Endothelial cell (in vitro differentiated cells): ENCODE results near the gene ZBED4. TPM values are rescaled to one million over a fixed set of nuclear protein-coding genes. Genes with fewer than 3 reads are reported as not detected.

ENCODE experiments used
- DNase-seq: peaks from one replicate; pipeline ENCODE4 v3.0.0; 2021; ENCODE audit warnings: low spot score
- H3K27ac Mint-ChIP-seq: one replicate; pipeline ENCODE4 v1.8.0; 2021; ENCODE audit warnings: mixed read lengths, inconsistent platforms; ENCODE audit not compliant: unreplicated experiment
- H3K27me3 Mint-ChIP-seq: one replicate; pipeline ENCODE4 v1.8.0; 2021; ENCODE audit warnings: mild to moderate bottlenecking, moderate library complexity, mixed read lengths, inconsistent platforms; ENCODE audit not compliant: unreplicated experiment
- H3K36me3 Mint-ChIP-seq: one replicate; pipeline ENCODE4 v1.8.0; 2021; ENCODE audit warnings: mild to moderate bottlenecking, low read depth, mixed read lengths, inconsistent platforms; ENCODE audit not compliant: unreplicated experiment
- H3K4me1 Mint-ChIP-seq: one replicate; pipeline ENCODE4 v1.8.0; 2021; ENCODE audit warnings: mild to moderate bottlenecking, mixed read lengths, inconsistent platforms; ENCODE audit not compliant: unreplicated experiment
- H3K4me3 Mint-ChIP-seq: one replicate; pipeline ENCODE4 v1.8.0; 2021; ENCODE audit warnings: mild to moderate bottlenecking, mixed read lengths, inconsistent platforms; ENCODE audit not compliant: unreplicated experiment
- H3K9me3 Mint-ChIP-seq: one replicate; pipeline ENCODE4 v1.8.0; 2021; ENCODE audit warnings: mixed read lengths, inconsistent platforms; ENCODE audit not compliant: unreplicated experiment
- CTCF ChIP-seq: fragments of 200-600 bp; sonication (generic); IDR thresholded peaks from one replicate; pipeline ENCODE4 v1.5.0; 2021; ENCODE audit warnings: antibody characterized with exemption; ENCODE audit not compliant: unreplicated experiment
- total RNA-seq: library from RNA; stranded (reverse); fragmentation: NEBNext Ultra II Directional; extraction: Animal tissue kit (Norgen Biotek cat#: 25700); gene quantifications from one replicate; pipeline ENCODE4 v1.2.1, GENCODE V29; 2021; ENCODE audit not compliant: unreplicated experiment

ZBED4 gene
- total RNA-seq, 1 donor from 2014 or later = 22.6 TPM

- H3K9me3 Mint-ChIP-seq = no peaks in the 10 kb centered on the region
- peaks cover 52% of the 10 kb centered on the region for H3K36me3 Mint-ChIP-seq
- no peak for TF ChIP-seq CTCF
- H3K4me1 Mint-ChIP-seq = peaks cover 7% of the 10 kb centered on the region
- H3K27me3 Mint-ChIP-seq = peaks cover 4% of the 10 kb centered on the region
- DNase-seq = no peak
- no peak overlapping the region for H3K27ac Mint-ChIP-seq
- H3K4me3 Mint-ChIP-seq = no peak overlapping the region
Measured at GRCh38 chr22:49883294-49883640, 29.6 kb downstream of the ZBED4 start.

DNA sequence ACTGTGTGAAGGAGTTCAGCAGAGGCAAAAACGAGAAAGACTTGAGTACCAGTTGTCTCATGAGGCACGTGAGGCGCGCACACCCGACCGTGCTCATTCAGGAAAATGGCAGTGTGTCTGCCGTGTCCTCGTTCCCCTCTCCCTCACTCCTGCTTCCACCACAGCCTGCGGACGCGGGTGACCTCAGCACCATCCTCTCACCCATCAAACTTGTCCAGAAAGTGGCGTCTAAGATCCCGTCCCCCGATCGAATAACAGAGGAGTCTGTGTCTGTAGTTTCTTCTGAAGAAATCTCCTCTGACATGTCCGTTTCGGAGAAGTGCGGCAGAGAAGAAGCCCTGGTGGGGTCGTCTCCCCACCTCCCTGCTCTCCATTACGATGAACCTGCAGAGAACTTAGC is 30.4 kb downstream of the ZBED4 start:
- DNase-seq = no peak
- peaks cover 4% of the 10 kb centered on the region for H3K27me3 Mint-ChIP-seq
- no peak for TF ChIP-seq CTCF
- H3K4me1 Mint-ChIP-seq = peaks cover 7% of the 10 kb centered on the region
- H3K9me3 Mint-ChIP-seq = no peaks in the 10 kb centered on the region
- H3K4me3 Mint-ChIP-seq = no peak overlapping the region
- H3K27ac Mint-ChIP-seq = no peak overlapping the region
- H3K36me3 Mint-ChIP-seq = peaks cover 51% of the 10 kb centered on the region

DNA sequence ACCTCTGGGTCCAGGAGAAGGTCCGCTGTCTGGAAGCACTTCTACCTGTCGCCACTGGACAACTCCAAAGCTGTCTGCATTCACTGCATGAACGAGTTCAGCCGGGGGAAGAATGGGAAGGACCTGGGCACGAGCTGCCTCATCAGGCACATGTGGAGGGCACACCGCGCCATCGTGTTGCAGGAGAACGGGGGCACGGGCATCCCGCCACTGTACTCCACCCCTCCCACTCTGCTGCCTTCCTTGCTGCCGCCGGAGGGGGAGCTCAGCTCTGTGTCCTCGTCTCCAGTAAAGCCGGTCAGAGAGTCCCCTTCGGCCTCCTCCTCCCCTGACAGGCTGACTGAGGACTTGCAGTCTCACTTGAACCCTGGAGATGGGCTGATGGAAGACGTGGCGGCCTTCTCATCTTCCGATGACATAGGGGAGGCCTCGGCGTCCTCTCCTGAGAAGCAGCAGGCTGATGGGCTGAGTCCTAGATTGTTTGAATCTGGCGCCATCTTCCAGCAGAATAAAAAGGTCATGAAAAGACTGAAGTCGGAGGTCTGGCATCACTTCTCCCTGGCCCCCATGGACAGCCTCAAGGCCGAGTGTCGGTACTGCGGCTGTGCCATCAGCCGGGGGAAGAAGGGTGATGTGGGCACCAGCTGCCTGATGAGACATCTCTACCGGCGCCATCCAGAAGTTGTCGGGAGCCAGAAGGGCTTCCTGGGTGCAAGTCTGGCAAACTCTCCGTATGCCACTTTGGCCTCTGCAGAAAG is 31.0 kb downstream of the ZBED4 start:
- no peak for TF ChIP-seq CTCF
- no peaks in the 10 kb centered on the region for H3K9me3 Mint-ChIP-seq
- H3K27me3 Mint-ChIP-seq = peaks cover 4% of the 10 kb centered on the region
- no peak overlapping the region for H3K4me3 Mint-ChIP-seq
- H3K27ac Mint-ChIP-seq = no peak overlapping the region
- no peak for DNase-seq
- peaks cover 54% of the 10 kb centered on the region for H3K36me3 Mint-ChIP-seq
- H3K4me1 Mint-ChIP-seq = peaks cover 7% of the 10 kb centered on the region

- H3K36me3 Mint-ChIP-seq = peaks cover 60% of the 10 kb centered on the region
- H3K27ac Mint-ChIP-seq = no peak overlapping the region
- H3K4me3 Mint-ChIP-seq = no peak overlapping the region
- no peak for DNase-seq
- H3K27me3 Mint-ChIP-seq = peaks cover 4% of the 10 kb centered on the region
- peaks cover 2% of the 10 kb centered on the region for H3K4me1 Mint-ChIP-seq
- no peaks in the 10 kb centered on the region for H3K9me3 Mint-ChIP-seq
- TF ChIP-seq CTCF = no peak
Measured at GRCh38 chr22:49885281-49885680, 31.6 kb downstream of the ZBED4 start.

DNA sequence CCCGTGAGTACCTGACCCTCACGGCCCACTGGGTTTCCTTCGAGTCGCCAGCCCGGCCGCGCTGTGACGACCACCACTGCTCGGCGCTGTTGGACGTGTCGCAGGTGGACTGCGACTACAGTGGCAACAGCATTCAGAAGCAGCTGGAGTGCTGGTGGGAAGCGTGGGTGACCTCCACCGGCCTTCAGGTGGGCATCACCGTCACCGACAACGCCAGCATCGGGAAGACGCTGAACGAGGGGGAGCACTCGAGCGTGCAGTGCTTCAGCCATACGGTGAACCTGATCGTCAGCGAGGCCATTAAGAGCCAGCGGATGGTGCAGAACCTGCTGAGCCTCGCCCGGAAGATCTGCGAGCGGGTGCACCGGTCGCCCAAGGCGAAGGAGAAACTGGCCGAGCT is 32.2 kb downstream of the ZBED4 start:
- TF ChIP-seq CTCF = no peak
- Mint-ChIP-seq H3K9me3 (no peaks in the 10 kb centered on the region), H3K27ac (no peak overlapping the region)

More for the DNA sequence above, 32.2 kb downstream of the ZBED4 start:
- Mint-ChIP-seq H3K27me3 (peaks cover 4% of the 10 kb centered on the region), H3K4me1 (no peaks in the 10 kb centered on the region), H3K36me3 (peaks cover 63% of the 10 kb centered on the region), H3K4me3 (no peak overlapping the region)
- no peak for DNase-seq
